NT2/D1 (cell line): ENCODE results near the gene AFF3.

Source experiments
- DNase-seq: peaks from one replicate; pipeline ENCODE4 v3.0.0-alpha.2; 2011; ENCODE audit warnings: low read depth, low spot score
- H3K27me3 ChIP-seq: 2 replicates; pipeline ENCODE4 v1.6.0; 2011; ENCODE audit warnings: mild to moderate bottlenecking; ENCODE audit not compliant: insufficient read length, insufficient read depth
- H3K36me3 ChIP-seq: 2 replicates; pipeline ENCODE4 v1.6.1; 2011; ENCODE audit warnings: mild to moderate bottlenecking, low read length, mixed read lengths; ENCODE audit not compliant: insufficient read depth, insufficient read length
- H3K4me1 ChIP-seq: 2 replicates; pipeline ENCODE4 v1.5.1; 2011; ENCODE audit not compliant: insufficient read depth, insufficient read length
- H3K4me3 ChIP-seq: 2 replicates; pipeline ENCODE4 v1.5.1; 2011; ENCODE audit warnings: low read depth; ENCODE audit not compliant: insufficient read length
- H3K9ac ChIP-seq: 2 replicates; pipeline ENCODE4 v1.6.0; 2011; ENCODE audit warnings: low read depth; ENCODE audit not compliant: insufficient read length
- H3K9me3 ChIP-seq: 2 replicates; pipeline ENCODE4 v1.5.1; 2011; ENCODE audit warnings: mild to moderate bottlenecking, low read length; ENCODE audit not compliant: insufficient read depth
- SUZ12 ChIP-seq: IDR thresholded peaks from 2 replicates; pipeline ENCODE4 v1.6.1; 2011; ENCODE audit not compliant: insufficient read length, insufficient read depth; ENCODE audit errors: extremely low read depth
- YY1 ChIP-seq: IDR thresholded peaks from 2 replicates; pipeline ENCODE4 v1.6.1; 2011; ENCODE audit not compliant: insufficient read length, insufficient read depth
- ZNF274 ChIP-seq: IDR thresholded peaks from 2 replicates; pipeline ENCODE4 v1.6.1; 2011; ENCODE audit warnings: mild to moderate bottlenecking, low read depth, low read length

The AFF3 gene

DNA sequence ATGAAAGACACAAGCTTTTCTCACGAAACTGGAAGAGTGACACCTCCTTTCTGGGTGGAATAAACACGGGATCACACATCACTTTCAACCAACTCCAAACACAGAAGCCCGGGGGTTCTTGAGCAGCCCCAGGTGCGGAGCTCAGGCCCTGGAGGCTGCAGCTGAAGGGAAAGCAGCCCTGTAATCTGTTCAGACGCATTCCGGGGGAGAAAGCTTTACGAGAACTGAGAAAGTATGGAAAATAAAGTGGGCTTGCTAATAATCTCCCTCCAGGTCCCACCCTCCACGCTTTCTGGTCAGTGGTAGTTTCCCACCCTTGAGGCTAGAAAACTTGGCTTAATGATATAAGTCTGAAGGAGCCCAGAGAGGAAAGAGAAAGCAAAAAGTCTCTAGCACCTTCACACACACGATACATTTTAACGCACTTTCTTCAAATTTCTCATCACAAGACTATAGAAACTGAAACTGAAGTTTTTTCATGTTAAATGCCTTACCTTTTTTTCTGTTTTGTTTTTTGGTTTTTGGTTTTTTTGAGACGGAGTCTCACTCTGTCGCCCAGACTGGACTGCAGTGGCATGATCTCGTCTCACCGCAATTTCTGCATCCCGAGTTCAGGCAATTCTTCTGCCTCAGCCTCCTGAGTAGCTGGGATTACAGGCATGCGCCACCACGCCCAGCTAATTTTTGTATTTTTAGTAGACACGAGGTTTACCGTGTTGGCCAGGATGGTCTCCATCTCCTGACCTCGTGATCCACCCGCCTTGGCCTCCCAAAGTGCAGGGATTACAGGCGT, 141.3 kb downstream of the AFF3 start:
- no peak overlapping the region for H3K9ac ChIP-seq
- H3K9me3 ChIP-seq: no peaks in the 10 kb centered on the region
- no peak overlapping the region for H3K4me3 ChIP-seq
- no peak for DNase-seq
- no peaks in the 10 kb centered on the region for H3K36me3 ChIP-seq
- H3K27me3 ChIP-seq: peaks cover 4% of the 10 kb centered on the region
- H3K4me1 ChIP-seq: no peaks in the 10 kb centered on the region
- TF ChIP-seq YY1 (no peak), SUZ12 (no peak), ZNF274 (no peak)

GRCh38 chr2:99998651-99999320, 143.6 kb downstream of the AFF3 start:
- no peaks in the 10 kb centered on the region for H3K36me3 ChIP-seq
- TF ChIP-seq ZNF274 (no peak), SUZ12 (no peak), YY1 (no peak)
- DNase-seq: no peak
- peaks cover 4% of the 10 kb centered on the region for H3K27me3 ChIP-seq
- no peak overlapping the region for H3K9ac ChIP-seq
- no peaks in the 10 kb centered on the region for H3K9me3 ChIP-seq
- H3K4me1 ChIP-seq: no peaks in the 10 kb centered on the region
- H3K4me3 ChIP-seq: no peak overlapping the region

GRCh38 chr2:99989905-99990304, 152.5 kb downstream of the AFF3 start:
- TF ChIP-seq ZNF274 (no peak), YY1 (no peak), SUZ12 (no peak)
- no peaks in the 10 kb centered on the region for H3K9me3 ChIP-seq
- H3K9ac ChIP-seq: no peak overlapping the region
- no peaks in the 10 kb centered on the region for H3K27me3 ChIP-seq
- H3K36me3 ChIP-seq: no peaks in the 10 kb centered on the region
- no peak for DNase-seq
- no peaks in the 10 kb centered on the region for H3K4me1 ChIP-seq
- no peak overlapping the region for H3K4me3 ChIP-seq

DNA sequence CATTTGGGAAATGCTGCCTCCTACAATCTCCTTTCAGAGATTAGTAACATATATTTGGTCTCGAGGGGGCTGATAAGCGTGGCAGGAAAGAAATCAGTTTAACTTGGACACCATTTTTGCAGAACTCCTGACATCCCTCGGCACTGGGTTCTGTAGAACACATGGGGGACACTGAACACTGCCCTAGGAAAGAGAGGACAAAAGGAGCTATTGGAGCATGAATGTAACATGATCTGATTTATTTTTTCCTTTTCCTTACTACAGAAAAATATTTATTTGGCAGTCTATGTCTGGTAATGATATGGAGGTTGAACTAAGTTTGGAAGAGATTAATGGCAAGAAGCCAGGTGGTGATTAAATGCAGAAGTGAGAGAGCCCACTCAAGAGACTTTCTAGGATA, 153.8 kb downstream of the AFF3 start:
- Histone ChIP-seq H3K4me3 (no peak overlapping the region), H3K36me3 (no peaks in the 10 kb centered on the region), H3K9me3 (no peaks in the 10 kb centered on the region), H3K27me3 (no peaks in the 10 kb centered on the region), H3K9ac (no peak overlapping the region), H3K4me1 (no peaks in the 10 kb centered on the region)
- DNase-seq: no peak
- TF ChIP-seq ZNF274 (no peak), YY1 (no peak), SUZ12 (no peak)

DNA sequence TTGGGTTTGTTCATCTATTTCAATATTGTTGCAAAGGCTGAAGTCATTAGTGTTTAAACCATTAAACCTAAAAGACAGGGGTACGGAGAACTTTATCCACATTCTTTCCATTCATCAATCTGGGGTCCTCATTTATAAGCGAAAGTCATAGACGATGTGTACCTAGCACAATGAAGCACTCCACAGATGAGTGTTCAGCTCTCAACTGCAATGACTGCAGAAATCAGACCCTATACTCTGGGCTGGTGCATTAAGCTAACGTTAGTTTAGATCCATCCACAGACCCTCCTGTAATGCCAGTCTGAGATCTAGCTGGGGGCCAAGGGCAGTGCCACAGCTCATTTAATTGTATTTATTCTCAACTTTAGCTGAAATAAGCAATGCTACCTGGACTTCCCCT, 155.2 kb downstream of the AFF3 start:
- H3K36me3 ChIP-seq: no peaks in the 10 kb centered on the region
- TF ChIP-seq SUZ12 (no peak), ZNF274 (no peak), YY1 (no peak)
- no peak overlapping the region for H3K4me3 ChIP-seq
- no peaks in the 10 kb centered on the region for H3K4me1 ChIP-seq
- no peaks in the 10 kb centered on the region for H3K9me3 ChIP-seq
- no peaks in the 10 kb centered on the region for H3K27me3 ChIP-seq
- H3K9ac ChIP-seq: no peak overlapping the region
- DNase-seq: no peak

DNA sequence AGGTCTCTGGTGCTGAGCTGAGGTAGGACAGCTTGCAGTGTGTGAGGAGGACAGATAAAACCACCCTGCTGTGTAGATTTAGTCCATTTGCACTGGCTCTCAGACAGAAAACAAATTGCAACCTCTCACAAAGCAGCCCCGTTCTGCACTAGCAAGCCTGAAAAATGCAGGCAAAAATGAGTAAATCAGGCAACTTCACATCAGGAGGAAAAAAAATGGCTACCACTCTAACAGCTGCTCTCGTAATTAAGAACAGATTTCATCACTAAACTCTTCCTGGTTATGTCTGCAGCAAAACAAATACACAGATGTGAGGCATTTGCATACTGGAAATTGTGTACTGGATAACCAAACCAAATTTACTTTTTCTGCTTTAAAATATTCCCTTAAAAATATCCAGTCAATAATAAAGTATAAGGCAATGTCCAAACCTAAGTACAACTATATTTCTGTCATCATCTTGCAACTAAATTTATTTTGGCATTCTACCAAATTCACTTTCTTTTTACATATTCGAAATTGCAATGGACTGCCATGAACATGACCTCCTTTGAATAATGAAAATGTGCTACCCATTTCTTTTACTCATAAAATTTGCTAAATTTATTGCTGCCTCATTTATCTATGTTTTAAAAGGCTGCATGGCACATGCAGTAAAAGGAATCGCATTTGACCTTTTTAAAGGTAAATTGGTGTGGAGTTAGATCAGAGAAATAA, 157.4 kb downstream of the AFF3 start:
- H3K4me3 ChIP-seq: no peak overlapping the region
- TF ChIP-seq ZNF274 (no peak), SUZ12 (no peak), YY1 (no peak)

GRCh38 chr2:99982744-99983143, 159.6 kb downstream of the AFF3 start:
- no peak for DNase-seq
- no peak for TF ChIP-seq SUZ12
- no peak for TF ChIP-seq YY1
- TF ChIP-seq ZNF274: no peak

More for the DNA sequence above, 157.4 kb downstream of the AFF3 start:
- no peaks in the 10 kb centered on the region for H3K27me3 ChIP-seq
- no peak for DNase-seq
- H3K9me3 ChIP-seq: no peaks in the 10 kb centered on the region
- no peaks in the 10 kb centered on the region for H3K36me3 ChIP-seq
- no peaks in the 10 kb centered on the region for H3K4me1 ChIP-seq
- H3K9ac ChIP-seq: no peak overlapping the region

More at GRCh38 chr2:99982744-99983143, 159.6 kb downstream of the AFF3 start:
- Histone ChIP-seq H3K9me3 (no peaks in the 10 kb centered on the region), H3K4me1 (no peaks in the 10 kb centered on the region), H3K4me3 (no peak overlapping the region), H3K36me3 (no peaks in the 10 kb centered on the region), H3K9ac (no peak overlapping the region), H3K27me3 (no peaks in the 10 kb centered on the region)
